Progenitor cell of endocrine pancreas (in vitro differentiated cells): ENCODE results near the gene OR4K15. TPM values are rescaled to one million over a fixed set of nuclear protein-coding genes. Genes with fewer than 3 reads are reported as not detected.

ENCODE experiments used
- DNase-seq: peaks from one replicate; pipeline ENCODE4 v3.0.0; 2021; ENCODE audit warnings: low spot score; ENCODE audit not compliant: unreplicated experiment
- H3K27ac Mint-ChIP-seq: 2 replicates; pipeline ENCODE4 v1.8.0; 2021; ENCODE audit warnings: mild to moderate bottlenecking, moderate library complexity, mixed read lengths
- H3K27me3 Mint-ChIP-seq: 2 replicates; pipeline ENCODE4 v1.8.0; 2021; ENCODE audit warnings: mixed read lengths
- H3K36me3 Mint-ChIP-seq: 2 replicates; pipeline ENCODE4 v1.8.0; 2022; ENCODE audit warnings: mixed read lengths; ENCODE audit not compliant: insufficient read depth
- H3K4me1 Mint-ChIP-seq: 2 replicates; pipeline ENCODE4 v1.8.0; 2021; ENCODE audit warnings: low read depth, mixed read lengths
- H3K4me3 Mint-ChIP-seq: 2 replicates; pipeline ENCODE4 v1.8.0; 2021; ENCODE audit warnings: low read depth, mild to moderate bottlenecking, moderate library complexity, mixed read lengths
- H3K9me3 Mint-ChIP-seq: 2 replicates; pipeline ENCODE4 v1.8.0; 2021; ENCODE audit warnings: low read depth, mixed read lengths
- total RNA-seq: library from RNA; stranded (reverse); gene quantifications from 2 replicates; pipeline ENCODE4 v1.2.1, GENCODE V29; 2021
- TF ChIP-seq, protein P1 (sequence below): fragments of 200-600 bp; sonication (generic); IDR thresholded peaks from one replicate; pipeline ENCODE4 v1.5.0; 2021; ENCODE audit warnings: antibody characterized with exemption, mild to moderate bottlenecking; ENCODE audit not compliant: unreplicated experiment

OR4K15 gene
- total RNA-seq, 1 donor from 2014 or later: not detected

DNA sequence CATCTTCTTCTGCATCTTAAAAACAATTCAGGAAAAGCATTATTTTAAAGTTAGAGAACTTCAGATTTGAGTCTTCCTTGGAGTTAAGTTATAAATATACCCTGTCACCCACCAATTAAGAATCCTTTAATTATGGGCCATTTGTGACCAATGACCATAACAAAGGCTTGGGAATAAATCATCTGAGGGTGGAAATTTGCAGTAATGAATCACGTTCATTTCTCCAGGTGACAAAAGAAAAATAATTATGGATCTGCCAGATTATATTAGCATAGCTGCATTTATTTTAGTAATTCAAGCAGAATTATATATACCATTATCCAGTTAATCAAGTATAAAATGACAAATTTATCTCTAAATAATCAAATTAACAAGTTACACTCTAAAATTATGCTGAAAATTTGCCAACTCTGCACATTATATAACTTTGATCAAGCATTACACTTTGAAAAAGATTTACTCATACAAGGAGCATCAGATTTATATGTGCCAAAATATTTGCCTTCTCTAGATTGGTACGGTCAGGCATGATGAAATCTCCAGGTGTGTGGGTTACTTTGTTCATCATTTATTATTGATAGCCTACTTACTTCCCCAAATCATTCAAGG lies 44.0 kb downstream of the OR4K15 start, which contains the start of gene OR4K14:
TSS of gene OR4K14 (minus strand) at position 51 of the 609 bp plus-strand sequence. CDS start 4,114 bp downstream, outside the sequence.
- Mint-ChIP-seq H3K9me3 (peaks cover 58% of the 10 kb centered on the region), H3K36me3 (no peaks in the 10 kb centered on the region), H3K27me3 (no peaks in the 10 kb centered on the region), H3K4me1 (no peaks in the 10 kb centered on the region), H3K27ac (no peak within 1 kb of the TSS), H3K4me3 (no peak within 1 kb of the TSS)
- TF ChIP-seq, protein P1, sequence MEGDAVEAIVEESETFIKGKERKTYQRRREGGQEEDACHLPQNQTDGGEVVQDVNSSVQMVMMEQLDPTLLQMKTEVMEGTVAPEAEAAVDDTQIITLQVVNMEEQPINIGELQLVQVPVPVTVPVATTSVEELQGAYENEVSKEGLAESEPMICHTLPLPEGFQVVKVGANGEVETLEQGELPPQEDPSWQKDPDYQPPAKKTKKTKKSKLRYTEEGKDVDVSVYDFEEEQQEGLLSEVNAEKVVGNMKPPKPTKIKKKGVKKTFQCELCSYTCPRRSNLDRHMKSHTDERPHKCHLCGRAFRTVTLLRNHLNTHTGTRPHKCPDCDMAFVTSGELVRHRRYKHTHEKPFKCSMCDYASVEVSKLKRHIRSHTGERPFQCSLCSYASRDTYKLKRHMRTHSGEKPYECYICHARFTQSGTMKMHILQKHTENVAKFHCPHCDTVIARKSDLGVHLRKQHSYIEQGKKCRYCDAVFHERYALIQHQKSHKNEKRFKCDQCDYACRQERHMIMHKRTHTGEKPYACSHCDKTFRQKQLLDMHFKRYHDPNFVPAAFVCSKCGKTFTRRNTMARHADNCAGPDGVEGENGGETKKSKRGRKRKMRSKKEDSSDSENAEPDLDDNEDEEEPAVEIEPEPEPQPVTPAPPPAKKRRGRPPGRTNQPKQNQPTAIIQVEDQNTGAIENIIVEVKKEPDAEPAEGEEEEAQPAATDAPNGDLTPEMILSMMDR: no peak
- DNase-seq: no peak

Other genes with a start within 250 kb of the OR4K15 start
- not detected in 2 replicates for gene OR4Q3, start 232.0 kb upstream of the OR4K15 start, total RNA-seq
- not detected in 2 replicates for gene OR4M1, start 202.1 kb upstream of the OR4K15 start, total RNA-seq
- gene OR4N2, start 171.8 kb upstream of the OR4K15 start, total RNA-seq: not detected in 2 replicates
- gene OR4K2, start 100.4 kb upstream of the OR4K15 start, total RNA-seq: not detected in 2 replicates
- gene OR4K5, start 55.0 kb upstream of the OR4K15 start, total RNA-seq: not detected in 2 replicates
- gene OR4K1, start 44.7 kb upstream of the OR4K15 start, total RNA-seq: not detected in 2 replicates
- gene OR4Q2, start 26.6 kb downstream of the OR4K15 start, total RNA-seq: not detected in 2 replicates
- not detected in 2 replicates for gene OR4K14, start 43.7 kb downstream of the OR4K15 start, total RNA-seq
- gene OR4K13, start 60.4 kb downstream of the OR4K15 start, total RNA-seq: not detected in 2 replicates
- gene OR4L1, start 84.5 kb downstream of the OR4K15 start, total RNA-seq: not detected in 2 replicates
- gene OR4K17, start 135.1 kb downstream of the OR4K15 start, total RNA-seq: not detected in 2 replicates
- gene OR4N5, start 163.2 kb downstream of the OR4K15 start, total RNA-seq: not detected in 2 replicates
- gene OR11G2, start 215.3 kb downstream of the OR4K15 start, total RNA-seq: not detected in 2 replicates
- not detected in 2 replicates for gene OR11H6, start 248.1 kb downstream of the OR4K15 start, total RNA-seq